GM10266 (cell line): Measurements from ENCODE around the gene NCS1.

Experiments used
- DNase-seq: peaks from one replicate; pipeline ENCODE4 v3.0.0; 2012; ENCODE audit errors: extremely low spot score
- CTCF ChIP-seq: IDR thresholded peaks from 2 replicates; pipeline ENCODE4 v1.5.1; 2012; ENCODE audit warnings: mild to moderate bottlenecking, low read depth; ENCODE audit not compliant: control insufficient read depth, insufficient read depth; ENCODE audit errors: missing control alignments

NCS1 gene

GRCh38 chr9:130284249-130284625 lies 112.0 kb downstream of the NCS1 start:
- DNase-seq: no peak

GRCh38 chr9:130284690-130285089 lies 112.5 kb downstream of the NCS1 start:
- DNase-seq: no peak
- no peak for TF ChIP-seq CTCF

More at GRCh38 chr9:130284249-130284625, 112.0 kb downstream of the NCS1 start:
- no peak for TF ChIP-seq CTCF

GRCh38 chr9:130285271-130285670 lies 113.1 kb downstream of the NCS1 start:
- DNase-seq: no peak
- no peak for TF ChIP-seq CTCF

- TF ChIP-seq CTCF: no peak
- DNase-seq: no peak
Measured at GRCh38 chr9:130286072-130286770, 114.0 kb downstream of the NCS1 start.
